GM18873 (cell line): ENCODE data around the gene NUTM2E.
"Not testable (repeated sequence)": the region's sequence is repeated elsewhere in the genome, so short reads cannot be mapped to it uniquely, and the experiment has no call there.

Experiments used
- ATAC-seq: cut with Tn5 transposase; IDR thresholded peaks from one replicate; pipeline ENCODE4 v1.9.1; 2021; ENCODE audit warnings: mild to moderate bottlenecking, moderate library complexity, moderate number of reproducible peaks; ENCODE audit not compliant: unreplicated experiment, low FRiP score

Gene NUTM2E

GRCh38 chr10:79862269-79862668, 35.7 kb downstream of the NUTM2E start:
- ATAC-seq: not testable (repeated sequence)

GRCh38 chr10:79862803-79863202, 36.3 kb downstream of the NUTM2E start:
- not testable (repeated sequence) for ATAC-seq

GRCh38 chr10:79866903-79867551, 40.5 kb downstream of the NUTM2E start:
- not testable (repeated sequence) for ATAC-seq

GRCh38 chr10:79868023-79868422, 41.5 kb downstream of the NUTM2E start:
- not testable (repeated sequence) for ATAC-seq

- not testable (repeated sequence) for ATAC-seq
These were observed 43.0 kb downstream of the NUTM2E start for GRCh38 chr10:79869439-79870097.

- not testable (repeated sequence) for ATAC-seq
These were observed 45.2 kb downstream of the NUTM2E start for GRCh38 chr10:79871729-79872128.
